Myocyte (in vitro differentiated cells): ENCODE measurements around the gene PSME4. TPM values are rescaled to one million over a fixed set of nuclear protein-coding genes. Genes with fewer than 3 reads are reported as not detected.
"Not testable (repeated sequence)": the region's sequence is repeated elsewhere in the genome, so short reads cannot be mapped to it uniquely, and the experiment has no call there.

Experiments used
- DNase-seq: peaks from one replicate; pipeline ENCODE4 v3.0.0-alpha.2; 2012; ENCODE audit warnings: low read depth
- total RNA-seq: library from RNA; depleted of rRNA; stranded (reverse); fragments of >200 nt; gene quantifications from 2 replicates; pipeline ENCODE4 v1.2.3, GENCODE V29; 2014

PSME4 gene
- total RNA-seq, 1 donor from 2014 or later = 51.5 TPM

- peak; percentile 77 for DNase-seq
Observed at GRCh38 chr2:53886406-53887280, 84.2 kb downstream of the PSME4 start.

GRCh38 chr2:53884883-53885282 is 85.9 kb downstream of the PSME4 start:
- no peak for DNase-seq

GRCh38 chr2:53881986-53882385 is 88.8 kb downstream of the PSME4 start:
- no peak for DNase-seq

- no peak for DNase-seq
Observed at GRCh38 chr2:53881360-53881759, 89.4 kb downstream of the PSME4 start.

- peak; percentile 56 for DNase-seq
Observed at GRCh38 chr2:53880756-53881155, 90.0 kb downstream of the PSME4 start.

GRCh38 chr2:53877556-53877955 is 93.2 kb downstream of the PSME4 start:
- peak; percentile 17 for DNase-seq

GRCh38 chr2:53877112-53877511 is 93.7 kb downstream of the PSME4 start:
- DNase-seq = no peak

- DNase-seq = no peak
Observed at GRCh38 chr2:53874401-53874950, 96.3 kb downstream of the PSME4 start.

GRCh38 chr2:53867773-53868172 is 103.0 kb downstream of the PSME4 start:
- DNase-seq = no peak

- DNase-seq = peak; percentile 24
Observed at GRCh38 chr2:53867169-53867568, 103.6 kb downstream of the PSME4 start.

- DNase-seq = no peak
Observed at GRCh38 chr2:53865962-53866361, 104.8 kb downstream of the PSME4 start.

GRCh38 chr2:53865264-53865663 is 105.5 kb downstream of the PSME4 start:
- no peak for DNase-seq

GRCh38 chr2:53863538-53864227 is 107.1 kb downstream of the PSME4 start:
- no peak for DNase-seq

GRCh38 chr2:53861824-53862223 is 109.0 kb downstream of the PSME4 start:
- DNase-seq = no peak

GRCh38 chr2:53859206-53860181 is 111.3 kb downstream of the PSME4 start, which contains the start of gene GPR75:
Gene GPR75 (minus strand): TSS chr2:53859967. CDS start chr2:53854756, 5,211 bp downstream.
- DNase-seq = no peak

- DNase-seq = no peak
Observed at GRCh38 chr2:53856272-53856671, 114.5 kb downstream of the PSME4 start.

- DNase-seq = no peak
Observed at GRCh38 chr2:53854678-53855077, 116.1 kb downstream of the PSME4 start.

GRCh38 chr2:53852532-53852931 is 118.3 kb downstream of the PSME4 start:
- no peak for DNase-seq

- not testable (repeated sequence) for DNase-seq
Observed at GRCh38 chr2:53851052-53851757, 119.6 kb downstream of the PSME4 start.

GRCh38 chr2:53848062-53848461 is 122.7 kb downstream of the PSME4 start:
- DNase-seq = no peak
